Muscle layer of duodenum (tissue), 2 donors: Measurements from ENCODE around the gene GOLIM4.
A peak's percentile ranks its signal among the peaks of the same experiment; 100 is the strongest.
"Not testable (repeated sequence)": the region's sequence is repeated elsewhere in the genome, so short reads cannot be mapped to it uniquely, and the experiment has no call there.

Source experiments
- H3K27ac ChIP-seq: one replicate; pipeline ENCODE4 v1.7.0; 2013; ENCODE audit warnings: mild to moderate bottlenecking, low read length
- H3K27me3 ChIP-seq: one replicate; pipeline ENCODE4 v1.7.0; 2013; ENCODE audit warnings: low read depth, mild to moderate bottlenecking, control low read depth, low read length
- H3K36me3 ChIP-seq, 2 donors: one replicate each; pipeline ENCODE4 v1.7.0; 2013; ENCODE audit warnings: low read length in 2 of 2, control low read depth in 1 of 2, mild to moderate bottlenecking in 1 of 2; ENCODE audit not compliant: insufficient read depth in 2 of 2, control insufficient read depth in 1 of 2
- H3K4me1 ChIP-seq, 2 donors: one replicate each; pipeline ENCODE4 v1.7.0; 2013; ENCODE audit warnings: low read length in 2 of 2, mild to moderate bottlenecking in 2 of 2, control low read depth in 1 of 2, moderate library complexity in 1 of 2; ENCODE audit not compliant: insufficient read depth in 2 of 2, control insufficient read depth in 1 of 2
- H3K4me3 ChIP-seq, 2 donors: one replicate each; pipeline ENCODE4 v1.7.0; 2013; ENCODE audit warnings: low read length in 2 of 2, low read depth in 1 of 2, mild to moderate bottlenecking in 1 of 2
- H3K9me3 ChIP-seq, 2 donors: one replicate each; pipeline ENCODE4 v1.7.0; 2013; ENCODE audit warnings: low read length in 2 of 2, control low read depth in 1 of 2, mild to moderate bottlenecking in 1 of 2; ENCODE audit not compliant: control insufficient read depth in 1 of 2
- donor health status: healthy.

GOLIM4 gene

GRCh38 chr3:168095611-168096209 lies at the start of gene GOLIM4:
GOLIM4 (minus strand) TSS chr3:168095924; CDS start chr3:168095285, 639 bp downstream.
- H3K27ac ChIP-seq, result peak within 1 kb of the TSS; percentile 90
- H3K27me3 ChIP-seq, result no peaks in the 10 kb centered on the region
- H3K4me3 ChIP-seq, result peak within 1 kb of the TSS; percentile 83 to 85
- no peaks in the 10 kb centered on the region for H3K9me3 ChIP-seq
- no peaks in the 10 kb centered on the region for H3K36me3 ChIP-seq
- peaks cover 6 to 38% of the 10 kb centered on the region in 2 donors for H3K4me1 ChIP-seq

GRCh38 chr3:168141405-168141998 lies 45.8 kb upstream of the GOLIM4 start:
- Histone ChIP-seq H3K27ac (no peak overlapping the region), H3K9me3 (no peaks in the 10 kb centered on the region), H3K36me3 (no peaks in the 10 kb centered on the region), H3K4me3 (no peak overlapping the region), H3K27me3 (no peaks in the 10 kb centered on the region), H3K4me1 (no peaks in the 10 kb centered on the region)

- H3K36me3 ChIP-seq, result no peaks in the 10 kb centered on the region
Measured at GRCh38 chr3:168139947-168140346, 44.2 kb upstream of the GOLIM4 start.

GRCh38 chr3:168138421-168138820 lies 42.7 kb upstream of the GOLIM4 start:
- no peaks in the 10 kb centered on the region for H3K36me3 ChIP-seq
- no peak overlapping the region for H3K4me3 ChIP-seq

More at GRCh38 chr3:168139947-168140346, 44.2 kb upstream of the GOLIM4 start:
- Histone ChIP-seq H3K27ac (no peak overlapping the region), H3K4me1 (no peaks in the 10 kb centered on the region), H3K4me3 (no peak overlapping the region), H3K27me3 (no peaks in the 10 kb centered on the region), H3K9me3 (no peaks in the 10 kb centered on the region)

GRCh38 chr3:168134931-168135330 lies 39.2 kb upstream of the GOLIM4 start:
- H3K4me3 ChIP-seq, result no peak overlapping the region
- H3K36me3 ChIP-seq, result no peaks in the 10 kb centered on the region
- H3K27ac ChIP-seq, result no peak overlapping the region
- H3K27me3 ChIP-seq, result no peaks in the 10 kb centered on the region
- no peaks in the 10 kb centered on the region for H3K9me3 ChIP-seq
- H3K4me1 ChIP-seq, result no peaks in the 10 kb centered on the region

More at GRCh38 chr3:168138421-168138820, 42.7 kb upstream of the GOLIM4 start:
- H3K27ac ChIP-seq, result no peak overlapping the region
- H3K9me3 ChIP-seq, result no peaks in the 10 kb centered on the region
- no peaks in the 10 kb centered on the region for H3K4me1 ChIP-seq
- H3K27me3 ChIP-seq, result no peaks in the 10 kb centered on the region

GRCh38 chr3:168130250-168130649 lies 34.5 kb upstream of the GOLIM4 start:
- not testable (repeated sequence) for H3K4me3 ChIP-seq, H3K27ac ChIP-seq, H3K27me3 ChIP-seq, H3K4me1 ChIP-seq, H3K36me3 ChIP-seq, H3K9me3 ChIP-seq

- H3K27ac ChIP-seq, H3K4me1 ChIP-seq, H3K9me3 ChIP-seq, H3K4me3 ChIP-seq, H3K27me3 ChIP-seq, H3K36me3 ChIP-seq: not testable (repeated sequence)
Measured at GRCh38 chr3:168128463-168128862, 32.7 kb upstream of the GOLIM4 start.

- Histone ChIP-seq H3K36me3 (no peaks in the 10 kb centered on the region), H3K27me3 (no peaks in the 10 kb centered on the region), H3K27ac (no peak overlapping the region), H3K4me1 (peaks cover 0 to 18% of the 10 kb centered on the region in 2 donors), H3K9me3 (no peaks in the 10 kb centered on the region), H3K4me3 (no peak overlapping the region)
Measured at GRCh38 chr3:168127466-168127865, 31.7 kb upstream of the GOLIM4 start.

GRCh38 chr3:168124791-168125190 lies 29.1 kb upstream of the GOLIM4 start:
- H3K27ac ChIP-seq, result no peak overlapping the region
- H3K4me3 ChIP-seq, result no peak overlapping the region
- H3K4me1 ChIP-seq, result peaks cover 0 to 20% of the 10 kb centered on the region in 2 donors
- no peaks in the 10 kb centered on the region for H3K9me3 ChIP-seq
- H3K27me3 ChIP-seq, result no peaks in the 10 kb centered on the region
- no peaks in the 10 kb centered on the region for H3K36me3 ChIP-seq

GRCh38 chr3:168124291-168124690 lies 28.6 kb upstream of the GOLIM4 start:
- H3K27me3 ChIP-seq, result no peaks in the 10 kb centered on the region
- H3K9me3 ChIP-seq, result no peaks in the 10 kb centered on the region
- H3K27ac ChIP-seq, result no peak overlapping the region
- H3K36me3 ChIP-seq, result no peaks in the 10 kb centered on the region
- H3K4me1 ChIP-seq, result peaks cover 0 to 20% of the 10 kb centered on the region in 2 donors
- H3K4me3 ChIP-seq, result no peak overlapping the region

- Histone ChIP-seq H3K36me3 (no peaks in the 10 kb centered on the region), H3K27me3 (no peaks in the 10 kb centered on the region), H3K4me1 (peaks cover 0 to 20% of the 10 kb centered on the region in 2 donors), H3K4me3 (no peak overlapping the region), H3K9me3 (no peaks in the 10 kb centered on the region), H3K27ac (no peak overlapping the region)
Measured at GRCh38 chr3:168123201-168124176, 27.8 kb upstream of the GOLIM4 start.
